Ishikawa (cell line): ENCODE results near the gene SETSIP.

Experiments used
- CEBPB ChIP-seq: IDR thresholded peaks from 2 replicates; pipeline ENCODE4 v1.6.1; 2012
- CREB1 ChIP-seq: IDR thresholded peaks from 2 replicates; pipeline ENCODE4 v1.6.1; 2012; ENCODE audit warnings: low read depth
- EP300 ChIP-seq: IDR thresholded peaks from 2 replicates; pipeline ENCODE4 v1.6.1; 2012; ENCODE audit warnings: borderline replicate concordance
- FOXM1 ChIP-seq: IDR thresholded peaks from 2 replicates; pipeline ENCODE4 v1.6.1; 2012; ENCODE audit warnings: low read depth, borderline replicate concordance
- MAX ChIP-seq: IDR thresholded peaks from 2 replicates; pipeline ENCODE4 v1.6.1; 2012
- NFIC ChIP-seq: IDR thresholded peaks from 2 replicates; pipeline ENCODE4 v1.6.1; 2012
- TAF1 ChIP-seq: IDR thresholded peaks from 2 replicates; pipeline ENCODE4 v1.6.1; 2012; ENCODE audit warnings: low read depth, mild to moderate bottlenecking
- TEAD4 ChIP-seq: IDR thresholded peaks from 2 replicates; pipeline ENCODE4 v1.6.1; 2012
- YY1 ChIP-seq: IDR thresholded peaks from 2 replicates; pipeline ENCODE4 v1.6.1; 2012; ENCODE audit warnings: low read depth
- TF ChIP-seq, protein P1 (sequence below): IDR thresholded peaks from 2 replicates; pipeline ENCODE4 v1.6.1; 2012; ENCODE audit warnings: low read depth, mild to moderate bottlenecking
- TF ChIP-seq, protein P2 (sequence below): IDR thresholded peaks from 2 replicates; pipeline ENCODE4 v1.6.1; 2012

GRCh38 chr1:92084651-92085050 lies 9.4 kb upstream of the SETSIP start:
- no peak for TF ChIP-seq MAX
- TF ChIP-seq NFIC, result no peak
- no peak for TF ChIP-seq TAF1
- TF ChIP-seq EP300, result no peak
- TF ChIP-seq CREB1, result no peak
- TF ChIP-seq, protein P1, sequence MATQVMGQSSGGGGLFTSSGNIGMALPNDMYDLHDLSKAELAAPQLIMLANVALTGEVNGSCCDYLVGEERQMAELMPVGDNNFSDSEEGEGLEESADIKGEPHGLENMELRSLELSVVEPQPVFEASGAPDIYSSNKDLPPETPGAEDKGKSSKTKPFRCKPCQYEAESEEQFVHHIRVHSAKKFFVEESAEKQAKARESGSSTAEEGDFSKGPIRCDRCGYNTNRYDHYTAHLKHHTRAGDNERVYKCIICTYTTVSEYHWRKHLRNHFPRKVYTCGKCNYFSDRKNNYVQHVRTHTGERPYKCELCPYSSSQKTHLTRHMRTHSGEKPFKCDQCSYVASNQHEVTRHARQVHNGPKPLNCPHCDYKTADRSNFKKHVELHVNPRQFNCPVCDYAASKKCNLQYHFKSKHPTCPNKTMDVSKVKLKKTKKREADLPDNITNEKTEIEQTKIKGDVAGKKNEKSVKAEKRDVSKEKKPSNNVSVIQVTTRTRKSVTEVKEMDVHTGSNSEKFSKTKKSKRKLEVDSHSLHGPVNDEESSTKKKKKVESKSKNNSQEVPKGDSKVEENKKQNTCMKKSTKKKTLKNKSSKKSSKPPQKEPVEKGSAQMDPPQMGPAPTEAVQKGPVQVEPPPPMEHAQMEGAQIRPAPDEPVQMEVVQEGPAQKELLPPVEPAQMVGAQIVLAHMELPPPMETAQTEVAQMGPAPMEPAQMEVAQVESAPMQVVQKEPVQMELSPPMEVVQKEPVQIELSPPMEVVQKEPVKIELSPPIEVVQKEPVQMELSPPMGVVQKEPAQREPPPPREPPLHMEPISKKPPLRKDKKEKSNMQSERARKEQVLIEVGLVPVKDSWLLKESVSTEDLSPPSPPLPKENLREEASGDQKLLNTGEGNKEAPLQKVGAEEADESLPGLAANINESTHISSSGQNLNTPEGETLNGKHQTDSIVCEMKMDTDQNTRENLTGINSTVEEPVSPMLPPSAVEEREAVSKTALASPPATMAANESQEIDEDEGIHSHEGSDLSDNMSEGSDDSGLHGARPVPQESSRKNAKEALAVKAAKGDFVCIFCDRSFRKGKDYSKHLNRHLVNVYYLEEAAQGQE, result no peak
- TF ChIP-seq YY1, result no peak
- TF ChIP-seq FOXM1, result no peak
- TF ChIP-seq CEBPB, result no peak
- no peak for TF ChIP-seq TEAD4
- TF ChIP-seq, protein P2, sequence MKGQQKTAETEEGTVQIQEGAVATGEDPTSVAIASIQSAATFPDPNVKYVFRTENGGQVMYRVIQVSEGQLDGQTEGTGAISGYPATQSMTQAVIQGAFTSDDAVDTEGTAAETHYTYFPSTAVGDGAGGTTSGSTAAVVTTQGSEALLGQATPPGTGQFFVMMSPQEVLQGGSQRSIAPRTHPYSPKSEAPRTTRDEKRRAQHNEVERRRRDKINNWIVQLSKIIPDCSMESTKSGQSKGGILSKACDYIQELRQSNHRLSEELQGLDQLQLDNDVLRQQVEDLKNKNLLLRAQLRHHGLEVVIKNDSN, result no peak
